Cerebellar cortex (tissue), 1 donor: ENCODE results near the gene ATP8A1.

Source experiments
- DNase-seq: peaks from one replicate; pipeline ENCODE4 v3.0.0-alpha.2; 2015; ENCODE audit warnings: low spot score

The ATP8A1 gene

GRCh38 chr4:42649870-42650269 is 7.0 kb downstream of the ATP8A1 start:
- no peak for DNase-seq

- DNase-seq = no peak
These were observed 9.8 kb downstream of the ATP8A1 start for GRCh38 chr4:42646999-42647541.

- DNase-seq = no peak
These were observed 10.7 kb downstream of the ATP8A1 start for GRCh38 chr4:42646013-42646784.

GRCh38 chr4:42644897-42645296 is 12.0 kb downstream of the ATP8A1 start:
- no peak for DNase-seq

- no peak for DNase-seq
These were observed 13.2 kb downstream of the ATP8A1 start for GRCh38 chr4:42643685-42644084.

GRCh38 chr4:42642845-42643615 is 13.9 kb downstream of the ATP8A1 start:
- no peak for DNase-seq

GRCh38 chr4:42642101-42642797 is 14.7 kb downstream of the ATP8A1 start:
- no peak for DNase-seq

GRCh38 chr4:42641656-42642055 is 15.2 kb downstream of the ATP8A1 start:
- DNase-seq = no peak

- DNase-seq = no peak
These were observed 15.7 kb downstream of the ATP8A1 start for GRCh38 chr4:42641161-42641560.

- DNase-seq = no peak
These were observed 16.3 kb downstream of the ATP8A1 start for GRCh38 chr4:42640613-42641012.

GRCh38 chr4:42638993-42639392 is 17.9 kb downstream of the ATP8A1 start:
- no peak for DNase-seq

- DNase-seq = no peak
These were observed 18.6 kb downstream of the ATP8A1 start for GRCh38 chr4:42638321-42638720.

- DNase-seq = no peak
These were observed 19.0 kb downstream of the ATP8A1 start for GRCh38 chr4:42637867-42638266.

- DNase-seq = no peak
These were observed 19.8 kb downstream of the ATP8A1 start for GRCh38 chr4:42637104-42637503.

GRCh38 chr4:42636645-42636949 is 20.3 kb downstream of the ATP8A1 start:
- no peak for DNase-seq

- DNase-seq = no peak
These were observed 23.1 kb downstream of the ATP8A1 start for GRCh38 chr4:42633605-42634388.

GRCh38 chr4:42632653-42633382 is 24.1 kb downstream of the ATP8A1 start:
- no peak for DNase-seq

- no peak for DNase-seq
These were observed 26.0 kb downstream of the ATP8A1 start for GRCh38 chr4:42630908-42631307.

GRCh38 chr4:42628740-42629139 is 28.2 kb downstream of the ATP8A1 start:
- DNase-seq = no peak

GRCh38 chr4:42627885-42628646 is 28.8 kb downstream of the ATP8A1 start:
- DNase-seq = peak; percentile 20
